ENCODE data around the gene ATP5PO. TPM values are rescaled to one million over a fixed set of nuclear protein-coding genes. Genes with fewer than 3 reads are reported as not detected.

The ATP5PO gene
- total RNA-seq, 3 donors from 2014 or later: 223 to 297 (median 282) TPM

DNA sequence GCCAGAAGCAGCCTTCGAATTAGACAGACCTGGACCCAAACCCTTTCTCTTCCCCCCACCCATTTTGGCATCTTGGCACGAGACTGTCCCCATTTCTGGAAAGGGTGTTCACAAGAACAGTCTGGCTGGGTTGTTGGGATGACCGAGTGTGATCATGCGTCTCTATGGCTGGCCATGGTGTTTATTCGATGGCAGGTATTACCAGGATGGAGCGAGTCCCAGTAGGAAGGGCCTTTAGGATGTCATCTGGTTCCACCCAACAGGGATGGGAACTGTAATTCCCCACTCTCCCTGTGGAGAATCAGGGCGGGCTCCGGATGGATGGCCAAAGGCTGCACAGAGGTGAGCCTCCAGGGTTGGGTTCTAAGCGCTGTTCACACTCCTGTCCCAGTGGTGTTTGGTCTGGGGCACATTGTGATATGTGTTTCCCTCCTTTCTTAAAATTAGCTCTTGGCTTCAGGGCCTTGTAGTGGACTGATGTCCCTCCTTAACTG lies 33.4 kb upstream of the ATP5PO start:
- no peak overlapping the region for H3K4me3 ChIP-seq
- H3K36me3 ChIP-seq (ENCODE audit: low read depth): no peaks in the 10 kb centered on the region
- DNase-seq: no peak
- TF ChIP-seq, protein P1, sequence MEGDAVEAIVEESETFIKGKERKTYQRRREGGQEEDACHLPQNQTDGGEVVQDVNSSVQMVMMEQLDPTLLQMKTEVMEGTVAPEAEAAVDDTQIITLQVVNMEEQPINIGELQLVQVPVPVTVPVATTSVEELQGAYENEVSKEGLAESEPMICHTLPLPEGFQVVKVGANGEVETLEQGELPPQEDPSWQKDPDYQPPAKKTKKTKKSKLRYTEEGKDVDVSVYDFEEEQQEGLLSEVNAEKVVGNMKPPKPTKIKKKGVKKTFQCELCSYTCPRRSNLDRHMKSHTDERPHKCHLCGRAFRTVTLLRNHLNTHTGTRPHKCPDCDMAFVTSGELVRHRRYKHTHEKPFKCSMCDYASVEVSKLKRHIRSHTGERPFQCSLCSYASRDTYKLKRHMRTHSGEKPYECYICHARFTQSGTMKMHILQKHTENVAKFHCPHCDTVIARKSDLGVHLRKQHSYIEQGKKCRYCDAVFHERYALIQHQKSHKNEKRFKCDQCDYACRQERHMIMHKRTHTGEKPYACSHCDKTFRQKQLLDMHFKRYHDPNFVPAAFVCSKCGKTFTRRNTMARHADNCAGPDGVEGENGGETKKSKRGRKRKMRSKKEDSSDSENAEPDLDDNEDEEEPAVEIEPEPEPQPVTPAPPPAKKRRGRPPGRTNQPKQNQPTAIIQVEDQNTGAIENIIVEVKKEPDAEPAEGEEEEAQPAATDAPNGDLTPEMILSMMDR (IDR thresholded peaks at IDR 0.05): no peak
- ATAC-seq: no peak
- H3K4me1 ChIP-seq (ENCODE audit: low read depth): peaks cover 20% of the 10 kb centered on the region
- intact Hi-C loops (cut with DNase I, micrococcal nuclease): loop anchor here in 1 of 2 donors (10.0 kb wide), 1 partner anchor 246 kb away; no protein-coding TSS in a partner anchor
- no peaks in the 10 kb centered on the region for H3K9me3 ChIP-seq

DNA sequence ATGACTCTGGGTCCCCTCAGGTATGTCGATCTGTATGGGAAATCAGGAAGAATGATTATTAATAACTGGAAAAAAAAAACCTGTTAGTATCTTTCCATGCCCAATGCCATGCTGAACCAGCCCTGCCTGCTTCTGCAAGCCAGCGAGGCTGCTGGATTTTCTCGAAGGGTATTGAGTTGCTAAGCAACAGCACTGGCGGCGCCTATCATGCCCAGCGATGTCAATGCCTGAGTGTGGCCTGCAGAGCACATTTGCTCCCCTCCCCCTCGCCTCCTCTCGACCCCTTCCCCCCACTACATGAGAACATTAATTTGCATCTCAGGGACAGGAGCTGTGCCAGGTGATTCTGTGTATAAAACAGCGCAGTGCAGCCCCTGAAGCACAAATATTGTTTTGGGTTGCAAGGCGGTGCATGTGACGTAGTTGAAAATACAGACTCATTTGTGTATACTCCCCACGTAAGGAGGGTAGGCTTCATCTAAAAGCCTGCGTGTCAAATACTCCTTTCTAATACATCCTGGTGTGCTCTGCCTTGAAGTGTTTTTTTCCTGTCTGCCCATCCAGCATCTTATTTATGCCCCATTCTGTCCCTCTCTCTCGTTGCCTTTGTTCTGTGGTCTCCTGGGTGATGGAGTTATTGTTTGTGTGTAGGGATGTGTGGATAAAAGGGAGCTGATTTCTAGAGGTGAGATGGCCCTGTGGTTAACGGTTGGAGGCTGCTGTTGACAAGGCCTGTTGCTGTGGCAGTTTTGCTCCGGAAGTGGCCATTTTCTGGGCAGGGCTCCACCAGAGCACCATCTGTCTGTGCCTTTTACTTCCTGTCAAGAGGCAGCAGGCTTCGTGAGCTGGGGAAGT lies 32.7 kb upstream of the ATP5PO start:
- H3K4me1 ChIP-seq (ENCODE audit: low read depth): peaks cover 20% of the 10 kb centered on the region
- no peaks in the 10 kb centered on the region for H3K36me3 ChIP-seq (ENCODE audit: low read depth)
- H3K9me3 ChIP-seq: no peaks in the 10 kb centered on the region
- TF ChIP-seq, protein P1 (IDR thresholded peaks at IDR 0.05): no peak
- DNase-seq: peak; percentile 69 to 86 (median 73)
- intact Hi-C loops (cut with DNase I, micrococcal nuclease): loop anchor here in 1 of 2 donors (10.0 kb wide), 1 partner anchor 246 kb away; no protein-coding TSS in a partner anchor
- H3K4me3 ChIP-seq: no peak overlapping the region
- ATAC-seq: peak; percentile 73

DNA sequence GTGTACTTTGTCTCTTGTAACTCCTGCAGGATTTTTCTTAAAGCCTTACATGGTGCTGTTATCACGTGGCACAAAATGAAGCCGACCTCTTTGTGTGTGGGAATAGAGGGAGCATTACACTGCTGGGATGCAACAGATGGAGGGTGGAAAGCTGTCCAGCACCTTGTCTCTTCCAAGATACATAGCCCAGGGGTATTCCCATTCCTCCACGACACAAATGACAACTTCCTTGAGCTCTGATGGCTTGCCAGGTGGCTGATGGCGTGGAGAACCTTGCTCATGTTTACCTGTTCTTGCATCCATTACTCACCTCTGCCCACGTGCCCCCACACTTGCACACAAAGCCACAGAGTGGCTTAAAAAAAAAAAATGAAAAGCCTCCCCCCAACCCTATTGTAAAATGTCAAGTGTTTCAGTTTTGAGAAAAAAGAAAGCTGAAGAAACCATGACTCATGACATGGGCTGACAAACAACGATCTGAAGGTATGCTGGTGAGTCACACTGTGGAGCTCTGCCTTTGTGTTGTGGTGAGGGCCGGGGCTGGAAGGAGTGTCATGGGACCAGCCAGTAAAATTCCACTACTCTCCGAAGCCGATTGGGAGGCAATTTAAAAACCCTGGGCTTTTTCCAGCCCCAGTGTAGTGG lies 32.0 kb upstream of the ATP5PO start:
- no peak overlapping the region for H3K4me3 ChIP-seq
- H3K36me3 ChIP-seq (ENCODE audit: low read depth): no peaks in the 10 kb centered on the region
- H3K4me1 ChIP-seq (ENCODE audit: low read depth): peaks cover 20% of the 10 kb centered on the region
- ATAC-seq: peak; percentile 91
- intact Hi-C loops (cut with DNase I, micrococcal nuclease): loop anchor here in 1 of 2 donors (10.0 kb wide), 1 partner anchor 247 kb away; no protein-coding TSS in a partner anchor
- TF ChIP-seq, protein P1 (IDR thresholded peaks at IDR 0.05): no peak
- DNase-seq: peak; percentile 67 to 79 (median 73)
- no peaks in the 10 kb centered on the region for H3K9me3 ChIP-seq

DNA sequence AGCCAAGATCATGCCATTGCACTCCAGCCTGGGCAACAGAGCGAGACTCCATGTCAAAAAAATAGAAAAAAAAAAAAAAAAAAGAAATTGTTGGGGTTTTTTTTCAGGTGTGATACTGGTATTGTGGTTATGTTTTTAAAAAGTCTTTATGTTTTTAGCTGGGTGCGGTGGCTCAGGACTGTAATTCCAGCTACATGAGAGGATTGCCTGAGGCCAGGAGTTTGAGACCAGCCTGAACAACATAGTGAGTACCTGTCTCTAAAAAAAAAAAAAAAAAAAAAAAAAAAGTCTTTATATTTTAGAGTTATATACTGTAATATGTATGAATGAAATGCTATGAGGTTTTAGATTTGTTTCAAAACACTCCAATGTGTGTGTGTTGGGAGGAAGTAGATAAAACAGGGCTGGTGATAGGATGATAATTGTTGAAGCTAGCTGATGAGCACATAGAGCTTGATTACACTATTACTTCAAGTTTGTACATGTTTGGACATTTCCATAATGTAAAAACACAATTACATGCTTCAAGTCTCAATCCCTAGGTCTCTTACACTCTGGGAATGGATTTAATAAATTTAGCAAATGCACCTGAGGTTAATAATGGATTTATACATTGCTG lies 30.2 kb upstream of the ATP5PO start:
- Histone ChIP-seq H3K4me1 (ENCODE audit: low read depth) (peaks cover 17% of the 10 kb centered on the region), H3K36me3 (ENCODE audit: low read depth) (no peaks in the 10 kb centered on the region), H3K9me3 (no peaks in the 10 kb centered on the region), H3K4me3 (no peak overlapping the region)
- TF ChIP-seq, protein P1 (IDR thresholded peaks at IDR 0.05): no peak
- intact Hi-C loops (cut with DNase I, micrococcal nuclease): loop anchor here in 1 of 2 donors (10.0 kb wide), 1 partner anchor 249 kb away; no protein-coding TSS in a partner anchor
- ATAC-seq (no peak), DNase-seq (no peak)

DNA sequence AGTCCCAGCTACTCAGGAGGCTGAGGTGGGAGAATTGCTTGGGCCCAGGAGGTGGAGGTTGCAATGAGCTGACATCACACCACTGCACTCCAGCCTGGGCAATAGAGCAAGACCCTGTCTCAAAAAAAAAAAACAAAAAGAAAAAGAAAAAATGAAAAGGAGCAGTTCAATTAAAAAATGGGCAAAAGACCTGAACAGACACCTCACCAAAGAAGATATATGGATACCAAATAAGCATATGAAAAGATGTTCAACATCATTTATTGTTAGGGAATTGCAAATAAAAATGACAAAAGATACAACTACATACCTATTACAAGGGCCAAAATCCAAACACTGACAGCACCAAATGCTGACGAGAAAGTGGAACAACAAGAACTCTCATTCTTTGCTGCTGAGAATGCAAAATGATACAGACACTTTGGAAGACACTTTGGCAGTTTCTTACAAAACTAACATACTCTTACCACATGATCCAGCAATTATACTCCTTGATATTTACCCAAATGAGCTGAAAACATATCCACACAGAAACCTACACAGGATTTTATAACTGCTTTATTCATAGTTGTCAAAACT lies 28.7 kb upstream of the ATP5PO start:
- Histone ChIP-seq H3K9me3 (no peaks in the 10 kb centered on the region), H3K4me1 (ENCODE audit: low read depth) (peaks cover 17% of the 10 kb centered on the region), H3K36me3 (ENCODE audit: low read depth) (no peaks in the 10 kb centered on the region), H3K4me3 (no peak overlapping the region)
- ATAC-seq (no peak), DNase-seq (no peak)
- TF ChIP-seq, protein P1 (IDR thresholded peaks at IDR 0.05): no peak
- intact Hi-C loops (cut with DNase I, micrococcal nuclease): loop anchor here in 1 of 2 donors (10.0 kb wide), 1 partner anchor 251 kb away; no protein-coding TSS in a partner anchor
